Activated CD4-positive, alpha-beta T cell treated with anti-CD3 and anti-CD28 coated beads for 36 hours (primary cell): Measurements from ENCODE around the gene CMIP. TPM values are rescaled to one million over a fixed set of nuclear protein-coding genes. Genes with fewer than 3 reads are reported as not detected.

ENCODE experiments used
- ATAC-seq: fragments of 200-7000 bp; cut with Tn5 transposase; one replicate; pipeline ENCODE4 v1.10.0; 2021; ENCODE audit warnings: mild to moderate bottlenecking, moderate library complexity
- CTCF ChIA-PET: fragments of 350-600 bp; sonication (Branson Sonifier 250); formaldehyde crosslinking; loops from one replicate; lab custom pipeline; 2021; ENCODE audit warnings: antibody characterized with exemption; lab: Charles Lee
- POLR2A ChIA-PET: fragments of 350-600 bp; sonication (Branson Sonifier 250); formaldehyde crosslinking; loops from one replicate; lab custom pipeline; 2021; ENCODE audit warnings: antibody characterized with exemption, inconsistent platforms; lab: Charles Lee
- DNase-seq: peaks from one replicate; pipeline ENCODE4 v3.0.0-alpha.2; 2020
- H3K27ac Mint-ChIP-seq: one replicate; pipeline ENCODE4 v1.8.0; 2021; ENCODE audit warnings: mixed read lengths
- H3K27me3 Mint-ChIP-seq: one replicate; pipeline ENCODE4 v1.8.0; 2021; ENCODE audit warnings: mixed read lengths
- H3K36me3 Mint-ChIP-seq: one replicate; pipeline ENCODE4 v1.8.0; 2021; ENCODE audit warnings: low read depth, mixed read lengths
- H3K4me1 Mint-ChIP-seq: one replicate; pipeline ENCODE4 v1.8.0; 2021; ENCODE audit warnings: mixed read lengths
- H3K4me3 Mint-ChIP-seq: one replicate; pipeline ENCODE4 v1.8.0; 2021; ENCODE audit warnings: mild to moderate bottlenecking, moderate library complexity, mixed read lengths
- H3K9me3 Mint-ChIP-seq: one replicate; pipeline ENCODE4 v1.8.0; 2021; ENCODE audit warnings: low read depth, mixed read lengths
- intact Hi-C, 2 experiments: fragments of 100-400 bp; cut with DNase I in 1 of 2; cut with micrococcal nuclease in 1 of 2; formaldehyde crosslinking; loops; one replicate each; pipeline versions ENCODE4 v1.14.2 to v1.15.1; 2022 to 2024; cut with DNase I, micrococcal nuclease
- total RNA-seq, 2 experiments: library from RNA; stranded (reverse); gene quantifications; one replicate each; pipeline ENCODE4 v1.2.3, GENCODE V29; 2021

Gene CMIP
- total RNA-seq, 2 experiments from 2014 or later = 39.1 to 40.3 TPM

DNA sequence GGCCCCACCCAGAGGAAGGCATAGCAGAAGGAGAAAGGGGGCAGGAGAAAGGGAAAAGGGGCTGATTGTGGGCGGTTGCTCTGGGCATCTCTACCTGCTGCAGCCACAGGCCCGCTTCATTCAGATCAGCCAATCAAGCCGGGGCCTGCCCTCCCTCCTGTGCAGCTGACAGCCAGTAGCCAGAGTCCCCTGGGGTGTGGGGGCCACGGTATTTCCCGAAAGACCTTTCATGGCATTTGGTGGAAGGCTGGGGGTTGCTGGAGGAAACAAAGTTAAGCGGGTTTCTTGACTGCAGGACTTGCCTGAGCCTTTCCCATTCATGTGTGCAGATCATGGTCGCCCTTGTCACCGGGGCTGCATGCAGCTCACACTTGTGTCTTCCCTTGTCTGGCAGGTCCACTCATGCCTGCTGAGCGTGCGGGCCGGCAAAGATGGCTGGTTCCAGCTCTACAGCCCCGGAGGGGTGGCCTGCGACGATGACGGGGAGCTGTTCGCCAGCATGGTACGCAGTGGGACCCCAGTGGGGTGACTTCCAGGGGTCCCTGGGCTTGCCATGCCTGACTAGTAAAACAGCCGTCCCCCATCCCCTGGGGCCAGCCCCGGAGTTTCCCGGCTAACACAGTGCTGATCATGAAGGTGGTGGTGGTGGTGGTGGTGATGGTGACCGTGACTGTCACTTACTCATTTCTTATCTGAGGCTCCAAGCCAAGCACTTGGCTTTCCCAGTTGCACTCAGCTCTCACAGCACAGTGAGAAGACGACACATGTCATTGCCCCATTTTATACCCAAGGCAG, 251.8 kb downstream of the CMIP start:
- DNase-seq (no peak), ATAC-seq (peak; percentile 45)
- Mint-ChIP-seq H3K9me3 (no peaks in the 10 kb centered on the region), H3K4me3 (no peak overlapping the region), H3K27me3 (no peaks in the 10 kb centered on the region), H3K36me3 (peaks cover 11% of the 10 kb centered on the region), H3K4me1 (no peaks in the 10 kb centered on the region), H3K27ac (no peak overlapping the region)
- ChIA-PET POLR2A (no interaction called here), CTCF (interaction anchor here (0.5 to 1.8 kb wide), 11 partner anchors 8 to 296 kb away, joined by 3 to 9 read pairs (median 3); no protein-coding TSS in a partner anchor)
- intact Hi-C loops = no loop called here

DNA sequence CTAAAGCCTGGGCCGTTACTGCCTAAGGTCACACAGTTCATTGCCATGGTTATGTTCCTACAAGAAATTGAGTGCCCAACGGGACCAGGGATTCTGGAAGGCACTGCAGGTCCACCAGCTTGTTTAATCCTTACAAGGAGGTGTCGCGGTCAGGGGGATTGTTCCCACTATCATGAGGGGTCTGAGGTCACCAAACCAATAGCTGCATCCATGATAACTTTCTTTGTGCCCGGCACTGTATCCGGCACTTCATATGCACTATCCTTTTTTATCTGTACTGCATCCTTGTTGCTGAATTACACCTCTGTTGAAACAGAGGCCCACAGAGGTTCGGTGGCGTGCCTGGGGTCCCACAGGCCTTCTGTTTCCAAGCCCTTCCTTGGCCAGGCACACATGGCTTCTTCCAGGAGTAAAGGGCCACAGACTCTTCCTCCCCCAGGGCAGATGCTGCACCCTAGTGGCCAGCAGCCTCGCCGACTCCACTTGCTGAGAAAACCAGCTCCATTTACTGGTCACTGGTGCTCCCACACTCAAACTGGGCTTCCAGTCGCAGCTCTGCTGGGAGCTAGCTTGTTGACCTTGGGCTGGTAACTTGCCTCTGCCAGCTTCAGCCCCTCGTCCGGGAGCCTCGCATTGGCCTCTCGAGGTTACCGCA, 252.5 kb downstream of the CMIP start:
- no peak overlapping the region for H3K27ac Mint-ChIP-seq
- POLR2A ChIA-PET = no interaction called here
- ATAC-seq (peak; percentile 68), DNase-seq (peak; percentile 77)
- intact Hi-C loops = loop anchor here (1.0 kb wide), 3 partner anchors 74 to 331 kb away; no protein-coding TSS in a partner anchor
- no peaks in the 10 kb centered on the region for H3K27me3 Mint-ChIP-seq
- no peaks in the 10 kb centered on the region for H3K9me3 Mint-ChIP-seq
- H3K4me1 Mint-ChIP-seq = no peaks in the 10 kb centered on the region
- CTCF ChIA-PET = interaction anchor here (0.5 to 1.8 kb wide), 16 partner anchors 9 to 385 kb away, joined by 3 to 9 read pairs (median 3); no protein-coding TSS in a partner anchor
- peaks cover 14% of the 10 kb centered on the region for H3K36me3 Mint-ChIP-seq
- H3K4me3 Mint-ChIP-seq = no peak overlapping the region

DNA sequence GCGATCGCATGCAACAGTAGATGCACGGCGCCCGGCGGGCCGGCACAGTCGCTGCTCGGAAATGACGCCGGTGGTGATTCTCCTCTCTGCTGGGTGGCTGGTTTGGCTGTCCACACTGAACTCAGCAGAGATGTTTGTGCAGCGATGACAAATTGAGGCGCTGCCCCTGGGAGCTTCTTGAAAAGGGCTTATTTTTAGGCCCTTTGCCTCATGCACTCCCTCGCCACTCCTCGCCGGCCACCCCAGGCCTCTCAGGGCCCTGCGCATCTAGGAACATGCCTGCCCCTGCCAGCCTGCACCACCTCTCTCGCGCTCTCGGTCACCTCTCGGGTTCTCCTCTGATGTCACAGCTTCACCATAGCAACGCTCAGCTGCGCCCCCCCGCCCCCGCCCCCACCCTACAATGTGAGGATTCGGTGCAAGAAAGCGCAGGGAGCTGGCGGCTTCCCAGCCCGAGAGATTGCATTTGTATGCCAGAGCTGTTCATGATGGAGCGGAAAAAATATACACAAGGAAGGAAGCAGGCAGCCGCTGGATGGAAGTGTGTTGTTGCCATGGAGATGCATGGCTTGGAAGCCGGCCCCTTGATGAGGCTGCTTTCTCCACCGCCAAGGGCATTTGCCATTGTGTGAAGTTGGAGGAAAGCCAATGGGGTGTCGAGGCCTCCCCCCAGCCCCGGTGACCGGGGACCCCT, 253.2 kb downstream of the CMIP start:
- peaks cover 14% of the 10 kb centered on the region for H3K36me3 Mint-ChIP-seq
- no peaks in the 10 kb centered on the region for H3K4me1 Mint-ChIP-seq
- H3K4me3 Mint-ChIP-seq = no peak overlapping the region
- no peak for DNase-seq
- ATAC-seq = no peak
- ChIA-PET CTCF (interaction anchor here (0.6 to 1.8 kb wide), 13 partner anchors 9 to 386 kb away, joined by 3 to 9 read pairs (median 3); no protein-coding TSS in a partner anchor), POLR2A (no interaction called here)
- no peak overlapping the region for H3K27ac Mint-ChIP-seq
- intact Hi-C loops = loop anchor here (1.0 kb wide), 3 partner anchors 74 to 331 kb away; no protein-coding TSS in a partner anchor
- no peaks in the 10 kb centered on the region for H3K27me3 Mint-ChIP-seq
- no peaks in the 10 kb centered on the region for H3K9me3 Mint-ChIP-seq

DNA sequence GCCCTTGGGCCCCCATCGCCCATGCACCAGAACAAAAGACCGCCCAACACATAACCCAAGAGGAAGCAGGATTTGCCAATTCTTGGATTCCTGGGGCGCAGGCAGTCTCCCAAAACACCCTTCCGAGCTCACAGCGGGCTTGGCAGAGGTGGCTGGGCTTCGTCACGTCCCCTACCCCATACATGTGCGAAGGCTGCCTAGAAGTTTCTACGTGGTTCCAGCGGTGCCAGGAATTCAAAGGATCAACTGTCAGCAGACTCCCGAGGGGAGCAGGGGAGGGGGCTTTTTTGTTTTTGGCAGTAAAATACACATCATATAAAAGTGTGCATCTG, 253.7 kb downstream of the CMIP start:
- CTCF ChIA-PET = no interaction called here
- H3K36me3 Mint-ChIP-seq = peaks cover 14% of the 10 kb centered on the region
- no peaks in the 10 kb centered on the region for H3K27me3 Mint-ChIP-seq
- H3K4me3 Mint-ChIP-seq = no peak overlapping the region
- H3K27ac Mint-ChIP-seq = no peak overlapping the region
- no peaks in the 10 kb centered on the region for H3K9me3 Mint-ChIP-seq
- intact Hi-C loops = no loop called here
- no peaks in the 10 kb centered on the region for H3K4me1 Mint-ChIP-seq
- no peak for ATAC-seq
- DNase-seq = no peak
- POLR2A ChIA-PET = no interaction called here

DNA sequence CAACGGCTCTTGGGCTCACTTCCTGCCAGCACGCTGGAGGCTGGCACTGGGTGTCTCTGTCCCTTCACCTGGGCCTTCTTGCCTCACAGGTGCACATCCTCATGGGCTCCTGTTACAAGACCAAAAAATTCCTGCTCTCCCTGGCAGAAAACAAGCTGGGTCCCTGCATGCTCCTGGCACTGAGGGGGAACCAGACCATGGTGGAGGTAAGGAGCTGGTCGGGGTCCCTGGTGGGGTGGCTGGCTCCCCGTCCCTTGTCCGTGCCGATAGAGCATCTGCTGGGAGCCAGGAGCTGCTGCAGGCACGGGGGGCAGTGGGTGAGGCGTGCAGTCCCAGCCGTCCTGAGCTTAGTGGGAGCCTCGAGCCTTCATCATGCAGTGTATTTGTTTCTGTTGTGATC, 255.0 kb downstream of the CMIP start:
- Mint-ChIP-seq H3K9me3 (no peaks in the 10 kb centered on the region), H3K4me3 (no peak overlapping the region), H3K4me1 (no peaks in the 10 kb centered on the region), H3K36me3 (peaks cover 11% of the 10 kb centered on the region), H3K27me3 (no peaks in the 10 kb centered on the region), H3K27ac (no peak overlapping the region)
- intact Hi-C loops = no loop called here
- ATAC-seq (no peak), DNase-seq (no peak)
- CTCF ChIA-PET = interaction anchor here (0.7 to 1.0 kb wide), 3 partner anchors 30 to 78 kb away, joined by 3 to 4 read pairs (median 3); no protein-coding TSS in a partner anchor
- POLR2A ChIA-PET = no interaction called here

DNA sequence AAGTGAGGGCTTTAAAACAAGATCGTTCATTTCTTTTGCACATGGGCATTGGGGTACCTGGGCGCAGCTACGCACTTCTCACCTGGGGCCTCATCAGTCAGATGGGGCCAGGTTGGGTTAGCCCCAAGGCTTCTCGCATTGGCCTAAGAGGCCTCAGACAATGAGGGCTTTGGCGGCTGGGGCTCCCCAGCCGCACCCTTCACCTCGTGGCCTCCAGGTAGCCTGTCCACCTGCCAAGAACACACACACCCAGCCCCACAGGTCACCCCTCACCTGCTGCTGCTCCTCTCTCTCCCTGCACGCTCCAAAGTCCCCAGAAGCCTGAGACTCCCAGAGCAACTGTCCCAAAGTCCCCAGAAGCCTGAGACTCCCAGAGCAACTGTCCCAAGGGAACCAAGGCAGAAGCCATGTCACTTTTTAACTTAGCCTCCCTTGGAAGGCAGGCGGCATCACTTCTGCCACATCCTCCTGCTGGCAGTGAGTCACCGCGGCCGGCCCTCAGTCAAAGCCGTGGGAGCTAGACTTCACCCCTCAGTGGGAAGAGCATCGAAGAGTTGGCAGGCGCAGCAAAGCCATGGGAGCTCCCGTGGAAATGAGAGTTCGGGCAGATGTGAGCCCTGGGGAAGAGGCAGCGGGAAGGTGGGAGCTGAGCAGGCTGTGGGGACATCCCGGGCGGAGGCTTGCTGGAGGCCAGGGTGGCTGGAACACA, 255.6 kb downstream of the CMIP start:
- POLR2A ChIA-PET = no interaction called here
- CTCF ChIA-PET = interaction anchor here (0.7 to 1.0 kb wide), 2 partner anchors 30 to 76 kb away, joined by 3 to 4 read pairs; no protein-coding TSS in a partner anchor
- Mint-ChIP-seq H3K4me1 (no peaks in the 10 kb centered on the region), H3K4me3 (no peak overlapping the region), H3K9me3 (no peaks in the 10 kb centered on the region), H3K27ac (no peak overlapping the region), H3K27me3 (no peaks in the 10 kb centered on the region), H3K36me3 (peaks cover 11% of the 10 kb centered on the region)
- DNase-seq = no peak
- intact Hi-C loops = no loop called here
- ATAC-seq = no peak

DNA sequence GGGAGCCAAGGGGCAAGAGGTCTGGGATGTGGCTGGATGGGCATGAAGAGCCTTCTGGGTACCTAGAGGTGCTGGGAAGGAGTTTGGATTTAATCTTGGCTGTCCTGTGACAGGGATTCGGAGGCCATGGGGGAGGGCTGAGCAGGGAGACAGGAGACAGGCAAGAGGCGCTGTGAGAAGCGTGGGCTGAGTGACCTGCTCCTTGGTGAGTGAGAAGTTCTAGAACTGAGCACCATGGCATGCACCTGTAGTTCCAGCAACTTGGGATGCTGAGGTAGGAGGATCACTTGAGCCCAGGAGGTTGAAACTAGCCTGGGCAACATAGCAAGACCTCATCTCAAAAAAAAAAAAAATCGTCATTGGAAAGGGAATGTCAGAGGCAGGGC, 256.2 kb downstream of the CMIP start:
- Mint-ChIP-seq H3K9me3 (no peaks in the 10 kb centered on the region), H3K27ac (no peak overlapping the region), H3K4me3 (no peak overlapping the region), H3K36me3 (peaks cover 11% of the 10 kb centered on the region), H3K27me3 (no peaks in the 10 kb centered on the region), H3K4me1 (no peaks in the 10 kb centered on the region)
- ATAC-seq (no peak), DNase-seq (no peak)
- POLR2A ChIA-PET = no interaction called here
- intact Hi-C loops = no loop called here
- CTCF ChIA-PET = no interaction called here

DNA sequence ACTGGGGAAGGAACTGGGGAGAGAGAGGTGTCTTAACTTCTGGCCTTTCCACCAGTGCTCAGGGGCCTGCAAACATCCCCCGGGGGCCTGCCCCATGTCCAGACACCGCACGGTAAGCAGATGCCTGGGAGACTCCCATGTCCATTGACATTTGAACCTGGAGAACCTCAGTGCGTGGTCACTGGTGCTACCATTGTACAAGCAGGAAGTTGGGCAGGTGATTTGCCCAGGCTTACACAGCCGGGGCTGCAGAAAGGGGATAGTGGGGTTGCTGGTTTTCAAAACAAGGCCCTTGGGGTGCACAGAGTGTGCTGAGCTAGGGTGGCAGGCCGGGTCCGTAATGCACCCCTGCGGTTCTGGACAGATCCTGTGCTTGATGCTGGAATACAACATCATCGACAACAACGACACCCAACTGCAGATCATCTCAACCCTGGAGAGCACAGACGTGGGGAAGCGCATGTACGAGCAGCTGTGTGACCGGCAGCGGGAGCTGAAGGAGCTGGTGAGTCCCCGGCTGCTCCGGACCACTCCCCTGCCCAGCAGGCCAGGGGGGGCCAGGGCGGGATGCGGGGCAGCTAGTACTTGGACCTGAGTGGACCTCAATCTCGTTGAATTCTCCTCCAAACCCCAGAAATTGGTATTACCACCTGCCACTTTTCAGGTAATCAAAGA, 256.8 kb downstream of the CMIP start:
- H3K27ac Mint-ChIP-seq = no peak overlapping the region
- ChIA-PET CTCF (interaction anchor here (0.6 kb wide), 1 partner anchor 19 kb away, joined by 3 read pairs; no protein-coding TSS in a partner anchor), POLR2A (no interaction called here)
- H3K9me3 Mint-ChIP-seq = no peaks in the 10 kb centered on the region
- H3K27me3 Mint-ChIP-seq = no peaks in the 10 kb centered on the region
- no peak for DNase-seq
- no peak for ATAC-seq
- intact Hi-C loops = no loop called here
- H3K36me3 Mint-ChIP-seq = peaks cover 11% of the 10 kb centered on the region
- no peaks in the 10 kb centered on the region for H3K4me1 Mint-ChIP-seq
- no peak overlapping the region for H3K4me3 Mint-ChIP-seq

DNA sequence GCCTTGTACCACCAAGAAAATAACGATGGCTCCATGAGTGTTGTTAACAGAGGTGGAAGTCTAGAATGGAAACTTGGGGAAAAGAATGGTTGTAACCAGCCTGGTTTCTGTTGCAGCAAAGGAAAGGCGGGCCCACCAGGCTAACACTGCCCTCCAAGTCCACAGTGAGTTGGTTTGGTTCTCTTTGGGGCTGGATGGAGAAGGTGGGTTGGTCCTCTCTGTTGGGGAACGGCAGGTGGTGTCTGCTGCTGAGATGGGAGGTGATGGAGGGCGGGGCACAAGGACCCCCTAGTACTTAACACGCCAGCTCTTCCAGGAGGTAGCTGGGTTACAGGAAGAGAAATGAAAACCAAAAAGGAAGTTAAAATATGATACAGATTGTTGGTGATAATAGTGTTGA, 257.9 kb downstream of the CMIP start:
- H3K27me3 Mint-ChIP-seq = no peaks in the 10 kb centered on the region
- no peak for ATAC-seq

DNA sequence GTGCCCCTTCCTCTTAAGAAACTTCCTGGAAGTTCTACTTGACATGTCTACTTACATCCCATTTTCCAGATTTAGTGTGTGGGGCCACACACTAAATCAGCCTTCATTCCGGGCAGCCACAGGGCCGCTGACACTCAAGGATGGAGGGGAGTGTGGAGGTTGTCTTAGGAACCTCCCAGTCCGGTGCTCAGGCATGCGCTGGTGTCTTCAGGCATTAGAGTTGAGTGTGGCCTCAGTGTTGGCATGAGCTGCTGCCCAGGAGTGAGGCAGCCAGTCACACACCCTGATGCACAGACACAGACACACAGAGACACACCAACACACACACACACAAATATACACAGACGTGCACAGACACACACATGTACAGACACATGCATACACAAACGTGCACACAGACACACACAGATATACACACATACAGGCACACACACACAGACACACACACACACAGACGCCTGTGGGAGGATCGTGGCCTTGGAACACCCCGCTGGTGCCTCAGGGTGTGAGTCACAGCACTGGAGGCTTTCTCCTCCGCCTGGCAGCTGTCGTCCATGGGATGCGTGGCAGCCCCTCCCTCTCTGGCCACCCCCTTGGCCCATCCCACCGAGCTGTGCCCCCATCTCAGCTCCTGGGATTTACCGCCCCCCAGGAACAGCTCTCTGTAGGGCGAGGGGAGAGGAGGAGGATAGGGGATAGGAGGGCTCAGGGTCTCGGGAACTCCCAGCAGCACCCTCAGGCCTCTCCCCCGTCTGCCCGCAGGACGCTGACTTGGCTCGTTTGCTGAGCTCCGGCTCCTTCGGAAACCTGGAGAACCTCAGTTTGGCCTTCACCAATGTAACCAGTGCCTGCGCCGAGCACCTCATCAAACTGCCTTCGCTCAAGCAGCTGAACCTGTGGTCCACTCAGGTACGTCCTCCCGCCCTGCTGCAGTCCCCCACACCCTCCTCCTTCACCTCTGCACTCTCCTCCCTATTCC, 258.9 kb downstream of the CMIP start:
- POLR2A ChIA-PET = interaction anchor here (0.5 kb wide), 1 partner anchor 81 kb away, joined by 4 read pairs; no protein-coding TSS in a partner anchor
- ATAC-seq (peak; percentile 55), DNase-seq (peak; percentile 41)
- H3K9me3 Mint-ChIP-seq = no peaks in the 10 kb centered on the region
- CTCF ChIA-PET = no interaction called here
- H3K27ac Mint-ChIP-seq = peak overlapping the region; percentile 22
- peaks cover 20% of the 10 kb centered on the region for H3K36me3 Mint-ChIP-seq
- H3K27me3 Mint-ChIP-seq = no peaks in the 10 kb centered on the region
- no peaks in the 10 kb centered on the region for H3K4me1 Mint-ChIP-seq
- no peak overlapping the region for H3K4me3 Mint-ChIP-seq
- intact Hi-C loops = no loop called here

More for the DNA sequence above, 257.9 kb downstream of the CMIP start:
- Mint-ChIP-seq H3K4me1 (no peaks in the 10 kb centered on the region), H3K9me3 (no peaks in the 10 kb centered on the region), H3K36me3 (peaks cover 19% of the 10 kb centered on the region), H3K4me3 (no peak overlapping the region), H3K27ac (no peak overlapping the region)
- intact Hi-C loops = no loop called here
- no peak for DNase-seq
- POLR2A ChIA-PET = no interaction called here
- CTCF ChIA-PET = no interaction called here
